ENCODE results near the gene GLRX5. TPM values are rescaled to one million over a fixed set of nuclear protein-coding genes. Genes with fewer than 3 reads are reported as not detected.

The GLRX5 gene
- total RNA-seq, 1 experiment from 2014 or later: 72.8 TPM

DNA sequence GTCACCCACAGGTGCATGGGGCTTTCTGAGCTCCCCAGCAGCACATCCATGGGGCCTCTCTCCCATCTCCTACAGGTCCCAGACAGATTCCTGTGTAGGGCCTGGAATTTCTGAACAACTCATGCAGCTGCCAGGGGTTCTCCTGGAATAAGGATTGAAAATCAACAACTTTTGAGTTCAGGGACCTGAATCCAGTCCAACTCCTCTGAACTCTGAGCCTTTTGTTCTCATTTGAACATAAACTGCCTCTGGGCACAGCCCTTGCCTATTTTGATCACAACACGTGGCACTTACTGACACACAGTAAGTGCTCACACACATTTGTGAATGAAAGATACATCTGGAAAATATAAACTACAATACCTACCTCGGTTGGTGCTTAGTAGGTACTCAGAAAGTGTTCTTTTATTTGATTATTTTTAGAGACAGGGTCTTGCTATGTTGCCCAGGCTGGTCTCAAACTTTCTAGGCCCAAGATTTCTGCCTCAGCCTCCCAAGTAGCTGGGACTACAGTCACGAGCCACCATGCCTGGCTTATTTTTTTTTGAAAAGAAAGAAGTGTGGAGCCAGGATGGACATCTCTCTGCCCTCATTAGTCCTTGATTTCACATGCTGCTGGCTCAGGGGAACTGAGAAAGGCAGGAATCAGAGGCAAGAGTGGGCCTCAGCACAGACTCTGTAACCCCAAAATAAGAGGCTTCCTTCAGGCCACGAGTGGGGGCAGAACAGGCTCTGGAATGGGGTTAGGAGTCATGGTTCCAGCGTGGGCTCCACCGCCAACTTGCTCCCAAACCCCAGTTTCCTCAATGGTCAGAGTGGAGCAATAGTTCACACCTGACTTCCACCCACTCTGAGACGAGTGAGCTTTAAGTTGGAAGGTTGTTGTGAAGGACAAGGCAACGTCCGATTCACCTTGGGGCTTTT is 45.4 kb upstream of the GLRX5 start (continued):
- TF ChIP-seq, protein P1, sequence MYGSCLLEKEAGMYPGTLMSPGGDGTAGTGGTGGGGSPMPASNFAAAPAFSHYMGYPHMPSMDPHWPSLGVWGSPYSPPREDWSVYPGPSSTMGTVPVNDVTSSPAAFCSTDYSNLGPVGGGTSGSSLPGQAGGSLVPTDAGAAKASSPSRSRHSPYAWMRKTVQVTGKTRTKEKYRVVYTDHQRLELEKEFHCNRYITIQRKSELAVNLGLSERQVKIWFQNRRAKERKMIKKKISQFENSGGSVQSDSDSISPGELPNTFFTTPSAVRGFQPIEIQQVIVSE (CRISPR knock-in tag; IDR thresholded peaks at IDR 0.05; ENCODE audit: borderline replicate concordance): no peak
- TF ChIP-seq ZNF317 (CRISPR knock-in tag; IDR thresholded peaks at IDR 0.05; ENCODE audit: borderline replicate concordance, low read depth) (no peak), ZNF423 (CRISPR knock-in tag; IDR thresholded peaks at IDR 0.05) (no peak)

DNA sequence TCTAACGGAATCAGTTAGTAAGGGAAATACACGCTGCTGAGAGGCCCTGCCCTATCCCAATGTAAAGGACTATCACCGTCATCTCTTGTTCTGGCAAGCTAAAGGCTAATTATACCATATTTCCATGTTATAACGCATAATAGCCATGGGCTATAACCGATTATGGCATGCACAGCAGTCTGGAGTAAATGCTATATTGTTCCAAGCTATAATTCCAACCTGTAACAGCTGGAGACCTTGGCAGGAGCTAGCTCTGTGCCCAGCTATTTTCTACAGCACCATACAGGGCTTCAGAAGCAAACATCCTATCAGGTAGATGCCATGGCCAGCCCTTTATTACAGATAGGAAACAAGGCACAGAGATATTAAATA is 44.7 kb upstream of the GLRX5 start:
- H3K27me3 Mint-ChIP-seq (ENCODE audit: low read depth): no peaks in the 10 kb centered on the region
- H3K4me3 Mint-ChIP-seq: no peak overlapping the region
- H3K36me3 Mint-ChIP-seq: no peaks in the 10 kb centered on the region
- no peak overlapping the region for H3K27ac Mint-ChIP-seq
- H3K9me3 Mint-ChIP-seq: peaks cover 9% of the 10 kb centered on the region
- DNase-seq (ENCODE audit: low spot score) (no peak), ATAC-seq (no peak)
- ChIA-PET POLR2A (no interaction called here), CTCF (interaction anchor here (1.4 kb wide), 1 partner anchor 37 kb away, joined by 3 read pairs; no protein-coding TSS in a partner anchor)
- H3K4me1 Mint-ChIP-seq: peaks cover 7% of the 10 kb centered on the region
- TF ChIP-seq RORB (CRISPR knock-in tag; IDR thresholded peaks at IDR 0.05) (no peak), ZNF317 (CRISPR knock-in tag; IDR thresholded peaks at IDR 0.05; ENCODE audit: borderline replicate concordance, low read depth) (no peak), MYBL2 (CRISPR knock-in tag; IDR thresholded peaks at IDR 0.05) (no peak), GRHL2 (CRISPR knock-in tag; IDR thresholded peaks at IDR 0.05; ENCODE audit: insufficient replicate concordance, severe bottlenecking) (no peak), ZNF138 (CRISPR knock-in tag; conservative IDR thresholded peaks at IDR 0.05) (no peak), MXD4 (CRISPR knock-in tag; IDR thresholded peaks at IDR 0.05; ENCODE audit: borderline replicate concordance) (no peak), SP1 (CRISPR knock-in tag; conservative IDR thresholded peaks at IDR 0.05) (no peak), CREM (CRISPR knock-in tag; IDR thresholded peaks at IDR 0.05) (no peak), ZNF263 (CRISPR knock-in tag; IDR thresholded peaks at IDR 0.05; ENCODE audit: low read depth) (no peak), NR1H2 (CRISPR knock-in tag; IDR thresholded peaks at IDR 0.05) (no peak), IRF2 (CRISPR knock-in tag; IDR thresholded peaks at IDR 0.05; ENCODE audit: borderline replicate concordance, low read depth) (no peak), NR2C2 (CRISPR knock-in tag; IDR thresholded peaks at IDR 0.05) (no peak)
- TF ChIP-seq, protein P2, sequence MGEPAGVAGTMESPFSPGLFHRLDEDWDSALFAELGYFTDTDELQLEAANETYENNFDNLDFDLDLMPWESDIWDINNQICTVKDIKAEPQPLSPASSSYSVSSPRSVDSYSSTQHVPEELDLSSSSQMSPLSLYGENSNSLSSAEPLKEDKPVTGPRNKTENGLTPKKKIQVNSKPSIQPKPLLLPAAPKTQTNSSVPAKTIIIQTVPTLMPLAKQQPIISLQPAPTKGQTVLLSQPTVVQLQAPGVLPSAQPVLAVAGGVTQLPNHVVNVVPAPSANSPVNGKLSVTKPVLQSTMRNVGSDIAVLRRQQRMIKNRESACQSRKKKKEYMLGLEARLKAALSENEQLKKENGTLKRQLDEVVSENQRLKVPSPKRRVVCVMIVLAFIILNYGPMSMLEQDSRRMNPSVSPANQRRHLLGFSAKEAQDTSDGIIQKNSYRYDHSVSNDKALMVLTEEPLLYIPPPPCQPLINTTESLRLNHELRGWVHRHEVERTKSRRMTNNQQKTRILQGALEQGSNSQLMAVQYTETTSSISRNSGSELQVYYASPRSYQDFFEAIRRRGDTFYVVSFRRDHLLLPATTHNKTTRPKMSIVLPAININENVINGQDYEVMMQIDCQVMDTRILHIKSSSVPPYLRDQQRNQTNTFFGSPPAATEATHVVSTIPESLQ (CRISPR knock-in tag; IDR thresholded peaks at IDR 0.05): no peak
- TF ChIP-seq, protein P3, sequence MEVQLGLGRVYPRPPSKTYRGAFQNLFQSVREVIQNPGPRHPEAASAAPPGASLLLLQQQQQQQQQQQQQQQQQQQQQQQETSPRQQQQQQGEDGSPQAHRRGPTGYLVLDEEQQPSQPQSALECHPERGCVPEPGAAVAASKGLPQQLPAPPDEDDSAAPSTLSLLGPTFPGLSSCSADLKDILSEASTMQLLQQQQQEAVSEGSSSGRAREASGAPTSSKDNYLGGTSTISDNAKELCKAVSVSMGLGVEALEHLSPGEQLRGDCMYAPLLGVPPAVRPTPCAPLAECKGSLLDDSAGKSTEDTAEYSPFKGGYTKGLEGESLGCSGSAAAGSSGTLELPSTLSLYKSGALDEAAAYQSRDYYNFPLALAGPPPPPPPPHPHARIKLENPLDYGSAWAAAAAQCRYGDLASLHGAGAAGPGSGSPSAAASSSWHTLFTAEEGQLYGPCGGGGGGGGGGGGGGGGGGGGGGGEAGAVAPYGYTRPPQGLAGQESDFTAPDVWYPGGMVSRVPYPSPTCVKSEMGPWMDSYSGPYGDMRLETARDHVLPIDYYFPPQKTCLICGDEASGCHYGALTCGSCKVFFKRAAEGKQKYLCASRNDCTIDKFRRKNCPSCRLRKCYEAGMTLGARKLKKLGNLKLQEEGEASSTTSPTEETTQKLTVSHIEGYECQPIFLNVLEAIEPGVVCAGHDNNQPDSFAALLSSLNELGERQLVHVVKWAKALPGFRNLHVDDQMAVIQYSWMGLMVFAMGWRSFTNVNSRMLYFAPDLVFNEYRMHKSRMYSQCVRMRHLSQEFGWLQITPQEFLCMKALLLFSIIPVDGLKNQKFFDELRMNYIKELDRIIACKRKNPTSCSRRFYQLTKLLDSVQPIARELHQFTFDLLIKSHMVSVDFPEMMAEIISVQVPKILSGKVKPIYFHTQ (CRISPR knock-in tag; IDR thresholded peaks at IDR 0.05): no peak
- TF ChIP-seq, protein P4, sequence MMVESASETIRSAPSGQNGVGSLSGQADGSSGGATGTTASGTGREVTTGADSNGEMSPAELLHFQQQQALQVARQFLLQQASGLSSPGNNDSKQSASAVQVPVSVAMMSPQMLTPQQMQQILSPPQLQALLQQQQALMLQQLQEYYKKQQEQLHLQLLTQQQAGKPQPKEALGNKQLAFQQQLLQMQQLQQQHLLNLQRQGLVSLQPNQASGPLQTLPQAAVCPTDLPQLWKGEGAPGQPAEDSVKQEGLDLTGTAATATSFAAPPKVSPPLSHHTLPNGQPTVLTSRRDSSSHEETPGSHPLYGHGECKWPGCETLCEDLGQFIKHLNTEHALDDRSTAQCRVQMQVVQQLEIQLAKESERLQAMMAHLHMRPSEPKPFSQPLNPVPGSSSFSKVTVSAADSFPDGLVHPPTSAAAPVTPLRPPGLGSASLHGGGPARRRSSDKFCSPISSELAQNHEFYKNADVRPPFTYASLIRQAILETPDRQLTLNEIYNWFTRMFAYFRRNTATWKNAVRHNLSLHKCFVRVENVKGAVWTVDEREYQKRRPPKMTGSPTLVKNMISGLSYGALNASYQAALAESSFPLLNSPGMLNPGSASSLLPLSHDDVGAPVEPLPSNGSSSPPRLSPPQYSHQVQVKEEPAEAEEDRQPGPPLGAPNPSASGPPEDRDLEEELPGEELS (CRISPR knock-in tag; IDR thresholded peaks at IDR 0.05): no peak
- TF ChIP-seq, protein P5, sequence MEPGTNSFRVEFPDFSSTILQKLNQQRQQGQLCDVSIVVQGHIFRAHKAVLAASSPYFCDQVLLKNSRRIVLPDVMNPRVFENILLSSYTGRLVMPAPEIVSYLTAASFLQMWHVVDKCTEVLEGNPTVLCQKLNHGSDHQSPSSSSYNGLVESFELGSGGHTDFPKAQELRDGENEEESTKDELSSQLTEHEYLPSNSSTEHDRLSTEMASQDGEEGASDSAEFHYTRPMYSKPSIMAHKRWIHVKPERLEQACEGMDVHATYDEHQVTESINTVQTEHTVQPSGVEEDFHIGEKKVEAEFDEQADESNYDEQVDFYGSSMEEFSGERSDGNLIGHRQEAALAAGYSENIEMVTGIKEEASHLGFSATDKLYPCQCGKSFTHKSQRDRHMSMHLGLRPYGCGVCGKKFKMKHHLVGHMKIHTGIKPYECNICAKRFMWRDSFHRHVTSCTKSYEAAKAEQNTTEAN (CRISPR knock-in tag; IDR thresholded peaks at IDR 0.05): no peak
- TF ChIP-seq, protein P6, sequence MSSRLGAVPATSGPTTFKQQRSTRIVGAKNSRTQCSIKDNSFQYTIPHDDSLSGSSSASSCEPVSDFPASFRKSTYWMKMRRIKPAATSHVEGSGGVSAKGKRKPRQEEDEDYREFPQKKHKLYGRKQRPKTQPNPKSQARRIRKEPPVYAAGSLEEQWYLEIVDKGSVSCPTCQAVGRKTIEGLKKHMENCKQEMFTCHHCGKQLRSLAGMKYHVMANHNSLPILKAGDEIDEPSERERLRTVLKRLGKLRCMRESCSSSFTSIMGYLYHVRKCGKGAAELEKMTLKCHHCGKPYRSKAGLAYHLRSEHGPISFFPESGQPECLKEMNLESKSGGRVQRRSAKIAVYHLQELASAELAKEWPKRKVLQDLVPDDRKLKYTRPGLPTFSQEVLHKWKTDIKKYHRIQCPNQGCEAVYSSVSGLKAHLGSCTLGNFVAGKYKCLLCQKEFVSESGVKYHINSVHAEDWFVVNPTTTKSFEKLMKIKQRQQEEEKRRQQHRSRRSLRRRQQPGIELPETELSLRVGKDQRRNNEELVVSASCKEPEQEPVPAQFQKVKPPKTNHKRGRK (CRISPR knock-in tag; IDR thresholded peaks at IDR 0.05; ENCODE audit: borderline replicate concordance): no peak

Measured in WTC11 (cell line).